NCI-H2227 (cell line): ENCODE measurements around the gene TRPV3.

Experiments
- DNase-seq: peaks from one replicate; lab custom pipeline; 2025; ENCODE audit not compliant: unreplicated experiment; lab: John Stamatoyannopoulos, UW

Gene TRPV3

DNA sequence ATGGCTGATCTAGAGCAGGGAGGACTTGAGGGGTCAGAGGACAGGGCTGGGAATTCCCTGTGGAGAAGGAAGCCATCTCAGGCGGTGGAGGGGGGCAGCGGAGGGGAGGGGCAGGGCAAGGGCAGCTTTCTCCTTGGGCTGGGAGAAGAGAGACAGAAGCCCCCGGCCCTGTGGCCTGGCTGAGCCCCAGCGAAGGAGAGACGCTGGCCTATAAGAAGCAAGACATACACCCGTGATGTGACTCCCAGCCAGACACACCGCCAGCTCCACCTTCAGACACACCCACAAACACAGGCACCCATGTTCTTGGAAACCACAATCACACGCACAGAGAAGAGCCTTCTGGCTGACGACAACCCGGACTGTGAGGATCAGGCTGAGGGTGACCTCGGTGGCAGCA, 10.0 kb downstream of the TRPV3 start:
- no peak for DNase-seq

DNA sequence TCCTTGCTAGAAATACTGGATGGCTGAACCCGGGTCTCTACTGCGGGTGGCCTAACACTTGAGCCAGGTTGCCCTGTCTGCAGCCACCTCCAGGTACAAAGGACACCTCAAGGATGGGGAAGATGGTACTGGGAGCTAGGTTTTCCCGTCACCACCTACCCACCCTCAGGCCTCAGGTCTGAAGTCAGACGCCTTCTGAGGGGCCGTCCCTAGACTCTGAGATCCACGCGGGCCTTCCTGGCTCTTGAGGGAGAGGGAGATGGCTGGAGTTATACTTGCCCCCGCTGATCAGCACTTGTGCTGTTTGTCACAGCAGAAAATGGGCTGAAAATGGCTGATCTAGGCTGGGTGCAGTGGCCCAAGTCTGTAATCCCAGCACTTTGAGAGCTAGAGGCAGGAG, 10.6 kb downstream of the TRPV3 start:
- DNase-seq = no peak

DNA sequence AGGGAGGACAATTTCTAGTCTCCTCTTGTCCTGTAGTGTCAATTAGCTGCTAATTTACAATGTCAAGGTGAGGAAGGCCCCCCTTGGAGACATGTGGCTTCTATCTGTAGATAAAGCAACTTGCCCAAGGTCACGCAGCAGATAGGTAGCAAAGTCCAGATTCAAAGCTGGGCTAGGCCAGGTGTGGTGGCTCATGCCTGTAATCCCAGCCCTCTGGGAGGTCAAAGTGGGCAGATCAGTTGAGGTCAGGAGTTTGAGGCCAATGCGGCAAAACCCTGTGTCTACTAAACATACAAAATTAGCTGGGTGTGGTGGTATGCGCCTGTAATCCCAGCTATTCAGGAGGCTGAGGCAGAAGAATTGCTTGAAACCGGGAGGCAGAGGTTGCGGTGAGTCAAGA, 11.1 kb downstream of the TRPV3 start:
- DNase-seq = no peak

DNA sequence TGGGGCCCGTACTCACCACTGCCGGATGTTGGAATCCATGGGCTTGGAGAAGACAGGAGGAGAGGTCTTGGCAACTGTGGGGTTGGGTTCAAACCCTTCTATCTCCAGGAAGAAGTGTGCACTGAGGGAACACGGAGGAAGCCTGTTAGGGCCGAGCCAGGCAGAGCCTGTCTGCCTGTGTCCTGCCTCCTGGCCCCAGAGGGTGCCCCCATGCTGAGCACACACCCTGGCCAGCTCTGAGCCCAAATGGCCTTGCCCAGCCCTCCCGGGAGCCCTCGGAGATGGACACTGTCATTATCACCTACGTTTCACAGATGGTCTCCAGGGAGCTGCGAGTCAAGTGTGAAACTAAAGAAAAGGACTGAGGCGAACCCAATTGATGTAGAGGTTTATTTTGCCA, 12.5 kb downstream of the TRPV3 start:
- no peak for DNase-seq

DNA sequence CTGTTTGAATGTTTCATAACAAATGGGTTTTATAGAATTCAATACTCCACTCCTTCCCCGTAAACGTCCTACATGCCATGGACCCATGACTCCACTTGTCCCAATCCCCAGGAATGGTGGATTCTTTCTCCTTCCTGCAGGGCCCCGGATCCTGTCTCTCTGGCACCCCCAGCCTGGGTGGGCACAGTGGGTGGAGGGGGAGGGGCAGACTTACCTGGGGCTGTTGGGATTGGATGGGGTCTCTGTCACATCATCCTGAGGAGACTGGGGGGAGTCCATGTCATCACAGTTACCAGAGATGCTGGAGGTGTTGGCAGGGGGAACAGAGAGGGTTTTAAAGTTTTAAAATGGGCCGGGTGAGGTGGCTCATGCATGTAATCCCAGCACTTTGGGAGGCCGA, 13.2 kb downstream of the TRPV3 start:
- no peak for DNase-seq

- no peak for DNase-seq
These were observed 14.2 kb downstream of the TRPV3 start for GRCh38 chr17:3543453-3543852.

DNA sequence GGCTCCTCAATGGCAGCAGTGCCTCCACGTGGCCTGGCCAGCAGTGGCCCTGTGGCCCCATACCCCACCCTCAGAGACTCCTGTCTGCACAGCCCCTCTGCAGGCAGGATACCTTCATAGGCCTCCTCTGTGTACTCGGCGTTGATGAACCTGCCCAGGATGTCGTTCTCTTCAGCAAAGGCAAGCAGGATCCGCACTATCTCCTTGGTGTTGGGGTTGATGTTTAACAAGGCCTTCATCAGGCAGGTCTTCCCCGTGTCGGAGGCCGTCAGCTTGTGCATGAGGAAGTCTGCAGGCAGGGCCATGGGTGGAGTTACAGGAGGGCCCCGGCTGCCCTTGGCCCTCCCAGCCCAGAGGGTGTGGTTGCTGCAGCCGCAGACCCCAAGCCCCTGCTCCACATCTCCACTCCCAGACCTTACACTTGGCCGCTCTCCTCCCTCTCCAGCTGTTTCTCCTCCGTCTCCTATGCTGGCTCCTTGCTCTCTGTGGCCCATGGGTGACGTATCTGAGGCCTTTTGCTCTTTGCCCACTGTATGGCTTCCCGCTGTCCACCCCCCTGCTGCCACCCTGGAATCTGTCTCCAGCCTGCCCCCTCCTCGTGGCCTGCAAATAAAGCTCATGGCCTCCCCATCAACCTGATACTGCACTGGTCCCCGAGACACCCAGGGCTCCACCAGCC, 15.1 kb downstream of the TRPV3 start:
- no peak for DNase-seq

DNA sequence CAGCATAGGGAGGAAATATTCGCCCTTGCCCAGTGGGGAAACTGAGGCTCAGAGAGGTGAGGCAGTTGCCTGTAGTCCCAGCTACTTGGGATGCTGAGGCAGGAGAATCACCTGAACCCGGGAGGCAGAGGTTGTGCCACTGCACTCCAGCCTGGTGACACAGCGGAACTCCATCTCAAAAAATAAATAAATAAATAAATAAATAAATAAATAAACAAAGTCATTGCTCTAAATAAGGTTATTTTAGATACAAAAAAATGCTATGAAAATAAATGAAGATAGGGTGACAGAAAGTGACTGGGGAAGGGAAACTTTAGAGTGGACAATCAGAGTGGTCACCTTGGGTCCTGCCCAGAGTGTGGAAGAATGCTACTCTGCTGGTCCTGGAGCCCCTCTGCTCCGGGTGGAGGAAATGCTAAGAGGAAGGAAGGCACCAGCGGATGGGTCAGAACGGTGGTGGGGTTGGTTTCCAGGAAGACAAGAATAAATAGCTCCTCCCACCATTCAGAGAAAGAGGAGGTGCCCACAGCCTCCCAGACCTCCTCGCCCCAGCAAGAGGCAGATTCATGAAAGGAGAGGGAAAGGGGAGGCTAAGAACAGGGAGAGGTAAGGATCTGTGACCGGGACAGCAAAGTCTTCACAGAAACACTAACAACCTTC, 17.6 kb downstream of the TRPV3 start:
- no peak for DNase-seq

DNA sequence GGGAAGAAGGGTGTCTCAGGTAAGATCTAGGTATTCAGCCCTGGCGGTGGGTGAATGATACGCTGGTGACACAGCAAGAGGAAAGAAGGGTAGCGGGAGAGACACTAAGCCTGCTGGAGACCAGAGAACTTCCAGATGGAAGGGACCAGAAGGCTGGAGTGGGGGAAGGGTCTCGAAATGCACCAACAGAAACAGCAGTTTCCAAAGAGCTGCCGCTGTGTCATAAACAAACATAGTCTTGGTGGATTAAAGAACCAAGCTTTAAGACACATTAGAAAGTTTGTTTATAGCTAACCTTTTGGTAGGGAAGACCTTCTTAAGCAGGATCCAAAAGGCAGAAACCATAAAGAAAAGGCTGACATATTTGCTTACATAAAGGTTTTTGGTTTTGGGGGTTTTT, 20.9 kb downstream of the TRPV3 start:
- no peak for DNase-seq

DNA sequence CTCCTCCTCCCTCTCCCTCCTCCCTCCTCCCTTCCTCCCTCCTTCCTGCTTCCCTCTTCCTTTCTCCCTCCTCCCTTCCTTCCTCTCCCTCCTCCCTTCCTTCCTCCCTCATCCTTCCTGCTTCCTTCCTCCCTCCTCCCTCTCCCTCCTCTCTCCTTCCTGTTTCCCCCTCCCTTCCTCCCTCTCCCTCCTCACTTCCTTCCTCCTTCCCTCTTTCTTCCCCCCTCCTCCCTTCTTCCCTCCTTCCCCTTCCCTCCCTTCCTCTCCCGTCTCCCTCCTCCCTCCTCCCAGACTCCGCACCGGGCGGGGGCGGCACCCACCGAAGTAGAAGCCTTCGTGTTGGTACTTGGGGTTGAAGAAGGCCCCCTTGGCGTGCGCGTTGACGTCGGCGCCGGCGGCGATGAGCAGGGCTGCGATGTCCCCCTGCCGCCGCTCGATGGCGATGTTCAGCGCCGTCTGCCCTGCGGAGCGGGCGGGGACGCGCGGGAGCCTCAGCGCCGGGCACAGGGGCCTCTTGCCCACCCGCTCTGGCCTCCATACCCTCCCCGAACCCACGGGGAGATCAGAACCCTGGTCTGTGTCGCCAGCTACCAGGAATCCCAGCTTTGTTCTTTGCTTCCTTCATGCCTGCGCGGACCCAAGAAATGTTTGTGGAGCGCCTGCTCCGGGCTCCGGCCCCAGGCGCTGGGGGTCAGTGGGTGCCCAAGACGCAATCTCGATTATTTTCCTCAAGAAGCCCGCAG, 22.2 kb downstream of the TRPV3 start:
- DNase-seq = peak; percentile 87

GRCh38 chr17:3534881-3535252, 22.7 kb downstream of the TRPV3 start:
- peak; percentile 56 for DNase-seq

- no peak for DNase-seq
These were observed 23.9 kb downstream of the TRPV3 start for GRCh38 chr17:3533752-3534151.

DNA sequence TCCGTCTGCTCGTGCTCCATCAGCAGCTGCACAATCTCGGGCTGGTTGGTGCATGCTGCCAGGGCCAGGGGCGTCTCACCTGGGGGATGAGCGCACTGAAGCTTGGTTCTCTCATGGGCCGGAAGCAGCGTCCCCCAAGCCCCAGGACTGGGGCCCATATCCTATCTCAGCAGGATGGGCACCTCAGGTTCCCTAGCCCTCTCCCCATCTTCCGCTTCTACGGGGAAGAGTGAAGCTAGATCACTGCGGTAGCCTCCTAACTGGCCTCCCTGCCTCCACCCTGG, 24.8 kb downstream of the TRPV3 start:
- DNase-seq = no peak

- DNase-seq = no peak
These were observed 25.3 kb downstream of the TRPV3 start for GRCh38 chr17:3532106-3532858.

GRCh38 chr17:3531266-3532101, 26.1 kb downstream of the TRPV3 start:
- DNase-seq = no peak

DNA sequence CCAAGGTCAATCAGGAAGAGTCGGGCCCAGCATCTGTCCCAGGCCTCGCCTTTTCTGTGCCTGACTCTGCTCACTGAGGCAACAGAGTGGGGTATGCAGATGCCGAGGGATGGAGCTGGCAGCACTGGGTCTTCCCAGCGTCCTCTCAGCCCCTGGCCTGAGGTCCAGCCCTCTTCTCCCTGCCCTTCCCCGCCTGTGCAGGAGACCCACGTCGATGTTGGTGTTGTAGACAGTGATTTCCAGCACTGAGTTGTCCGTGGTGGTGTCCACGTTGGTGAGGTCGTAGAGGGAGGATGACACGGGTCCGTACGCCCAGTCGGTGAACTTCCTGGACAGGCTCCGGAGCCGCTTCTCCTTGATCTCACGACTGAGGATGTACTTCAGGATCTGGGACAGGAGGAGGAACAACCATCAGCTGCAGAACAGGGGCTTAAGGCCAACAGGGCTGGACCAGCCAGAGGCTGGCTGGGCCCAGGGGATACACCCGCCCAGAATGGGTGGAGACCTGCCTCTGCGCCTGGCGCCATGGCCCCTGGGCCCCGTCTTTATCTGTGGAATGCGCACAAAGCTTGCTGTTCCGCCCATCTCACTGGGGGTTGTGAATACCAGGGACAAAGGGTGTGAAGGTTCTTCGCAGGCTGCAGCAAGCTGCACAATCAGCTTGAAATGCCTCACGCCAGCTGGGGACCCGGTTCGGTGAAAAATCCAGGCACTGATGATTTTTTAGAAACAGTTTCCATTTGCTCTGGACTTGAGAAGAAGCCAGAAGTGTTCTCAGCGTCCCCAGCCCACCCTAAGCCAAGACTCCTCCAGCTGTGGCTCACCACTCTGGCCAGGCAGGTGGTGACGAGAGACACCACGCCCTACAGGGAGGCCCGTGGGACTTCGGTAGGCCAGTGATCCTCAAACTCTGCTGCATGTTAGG, 27.5 kb downstream of the TRPV3 start:
- peak; percentile 44 for DNase-seq

DNA sequence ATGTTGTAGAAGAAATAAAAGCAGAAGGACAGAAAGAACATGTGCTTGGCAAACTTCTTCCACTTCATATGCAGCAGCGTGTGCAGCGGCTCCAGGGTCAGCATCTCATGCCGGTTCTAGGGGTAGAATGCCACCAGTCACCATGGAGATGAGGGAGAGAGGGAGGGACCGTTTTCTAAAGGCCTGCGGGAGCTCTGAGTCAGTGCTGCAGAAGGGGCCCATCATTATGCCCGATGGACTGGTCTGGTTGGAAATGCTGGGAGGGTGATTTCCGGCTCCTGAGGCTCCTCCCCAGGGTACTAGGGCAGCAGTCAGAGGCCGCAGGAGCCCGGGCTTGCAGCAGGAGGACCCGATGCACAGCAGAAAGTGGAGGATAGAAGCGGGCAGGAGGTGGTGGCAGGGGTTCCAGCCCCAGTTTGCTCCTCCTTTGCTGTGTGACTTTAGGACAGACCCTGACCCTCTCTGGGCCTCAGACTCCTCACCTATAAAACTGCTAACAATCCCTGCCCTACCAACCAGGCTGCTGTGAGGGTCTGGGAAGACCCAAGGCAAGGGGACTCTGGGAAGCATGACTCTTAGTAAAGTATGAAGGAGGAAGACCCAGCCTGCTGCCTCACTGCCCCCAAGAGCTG, 28.6 kb downstream of the TRPV3 start:
- DNase-seq = peak; percentile 67

DNA sequence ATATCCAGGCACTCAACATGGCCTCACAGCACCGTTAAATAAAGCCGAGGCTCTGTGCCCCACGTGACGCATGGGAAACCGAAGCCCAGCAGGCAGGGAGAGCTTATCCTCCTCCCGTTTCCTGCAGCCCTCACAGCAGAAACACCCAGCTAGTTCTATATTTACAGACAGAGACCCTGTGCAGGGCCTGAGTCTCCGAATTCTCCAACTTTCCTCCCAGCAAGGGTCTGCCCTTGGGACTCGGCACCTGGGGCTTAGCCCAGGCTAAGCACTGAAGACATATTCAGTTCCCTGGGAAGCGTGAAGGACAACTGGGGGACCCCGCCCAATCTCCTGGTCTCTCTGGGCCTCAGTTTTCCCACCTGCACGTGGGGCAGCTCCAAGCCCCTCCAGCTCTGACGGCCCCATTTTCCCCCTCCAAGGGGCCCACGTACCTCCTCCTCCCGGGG, 29.2 kb downstream of the TRPV3 start:
- DNase-seq = no peak

GRCh38 chr17:3527896-3528295, 29.7 kb downstream of the TRPV3 start:
- no peak for DNase-seq
